ENCODE measurements around the gene SYNE4.

DNA sequence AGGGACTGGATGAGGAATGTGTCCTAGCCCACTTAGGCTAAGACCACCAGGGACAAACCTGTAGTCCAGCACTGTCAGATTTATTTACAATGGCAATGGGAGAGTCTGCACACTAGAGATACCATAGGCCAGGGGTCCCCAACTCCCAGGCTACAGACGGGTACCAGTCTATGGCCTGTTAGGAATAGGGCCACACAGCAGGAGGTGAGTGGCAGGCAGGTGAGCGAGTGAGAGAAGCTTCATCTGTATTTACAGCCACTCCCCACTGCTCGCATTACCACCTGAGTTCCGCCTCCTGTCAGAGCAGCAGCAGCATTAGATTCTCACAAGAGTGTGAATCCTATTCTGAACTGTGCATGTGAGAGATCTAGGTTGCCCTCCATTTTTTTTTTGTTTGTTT lies 43.0 kb upstream of the SYNE4 start:
- TF ChIP-seq POLR2A (IDR thresholded peaks at IDR 0.05; ENCODE audit: extremely low read depth, insufficient read length) (no peak), MYC (IDR thresholded peaks at IDR 0.05; ENCODE audit: low read depth, low read length) (no peak), MAX (IDR thresholded peaks at IDR 0.05; ENCODE audit: low read depth, low read length) (no peak)
- TF ChIP-seq, protein P1, sequence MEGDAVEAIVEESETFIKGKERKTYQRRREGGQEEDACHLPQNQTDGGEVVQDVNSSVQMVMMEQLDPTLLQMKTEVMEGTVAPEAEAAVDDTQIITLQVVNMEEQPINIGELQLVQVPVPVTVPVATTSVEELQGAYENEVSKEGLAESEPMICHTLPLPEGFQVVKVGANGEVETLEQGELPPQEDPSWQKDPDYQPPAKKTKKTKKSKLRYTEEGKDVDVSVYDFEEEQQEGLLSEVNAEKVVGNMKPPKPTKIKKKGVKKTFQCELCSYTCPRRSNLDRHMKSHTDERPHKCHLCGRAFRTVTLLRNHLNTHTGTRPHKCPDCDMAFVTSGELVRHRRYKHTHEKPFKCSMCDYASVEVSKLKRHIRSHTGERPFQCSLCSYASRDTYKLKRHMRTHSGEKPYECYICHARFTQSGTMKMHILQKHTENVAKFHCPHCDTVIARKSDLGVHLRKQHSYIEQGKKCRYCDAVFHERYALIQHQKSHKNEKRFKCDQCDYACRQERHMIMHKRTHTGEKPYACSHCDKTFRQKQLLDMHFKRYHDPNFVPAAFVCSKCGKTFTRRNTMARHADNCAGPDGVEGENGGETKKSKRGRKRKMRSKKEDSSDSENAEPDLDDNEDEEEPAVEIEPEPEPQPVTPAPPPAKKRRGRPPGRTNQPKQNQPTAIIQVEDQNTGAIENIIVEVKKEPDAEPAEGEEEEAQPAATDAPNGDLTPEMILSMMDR (IDR thresholded peaks at IDR 0.05; ENCODE audit: low read depth, low read length), result no peak

Data from NB4 (cell line).